Cardiac muscle cell (in vitro differentiated cells and primary cell): ENCODE measurements around the gene TMEM139. TPM values are rescaled to one million over a fixed set of nuclear protein-coding genes. Genes with fewer than 3 reads are reported as not detected.

Experiments
- DNase-seq, 2 donors: peaks; one replicate each; pipeline versions ENCODE4 v3.0.0 to v3.0.0-alpha.2; 2010 to 2017; ENCODE audit warnings: low read depth in 1 of 2, low spot score in 1 of 2
- H3K27ac ChIP-seq: fragments of 200-600 bp; sonication (generic); 2 replicates; pipeline ENCODE4 v1.5.1; 2016
- H3K27me3 ChIP-seq: fragments of 200-600 bp; sonication (generic); 2 replicates; pipeline ENCODE4 v1.6.0; 2016; ENCODE audit warnings: control low read depth
- H3K36me3 ChIP-seq: fragments of 200-600 bp; sonication (generic); 2 replicates; pipeline ENCODE4 v1.5.1; 2016; ENCODE audit warnings: control low read depth
- H3K4me1 ChIP-seq: fragments of 200-600 bp; sonication (generic); 2 replicates; pipeline ENCODE4 v1.8.1; 2017; ENCODE audit warnings: low read depth, mild to moderate bottlenecking, mixed run types
- H3K4me3 ChIP-seq: fragments of 200-600 bp; sonication (generic); 2 replicates; pipeline ENCODE4 v1.5.1; 2016; ENCODE audit warnings: mild to moderate bottlenecking
- H3K9me3 ChIP-seq: fragments of 200-600 bp; sonication (generic); 2 replicates; pipeline ENCODE4 v1.5.1; 2017; ENCODE audit warnings: low read depth, mild to moderate bottlenecking, control low read depth
- polyA plus RNA-seq: library from polyadenylated mRNA; unstranded; fragments of >200 nt; fragmentation: Nextera tagmentation; extraction: Ambion mirVana; gene quantifications from 2 replicates; pipeline ENCODE4 v1.2.1, GENCODE V29; 2016
- total RNA-seq: library from RNA; depleted of rRNA; stranded (reverse); fragments of >200 nt; gene quantifications from 2 replicates; pipeline ENCODE4 v1.2.3, GENCODE V29; 2016
- TF ChIP-seq, protein P1 (sequence below): IDR thresholded peaks from 2 replicates; pipeline ENCODE4 v1.5.1; 2012; ENCODE audit warnings: low read depth, mild to moderate bottlenecking, low read length

Gene TMEM139
- total and polyA plus RNA-seq, 2 experiments from 2014 or later = 0.69 to 2.0 TPM

GRCh38 chr7:143269251-143269650 lies 15.5 kb upstream of the TMEM139 start:
- peaks cover 14% of the 10 kb centered on the region for H3K36me3 ChIP-seq
- DNase-seq = no peak
- H3K4me1 ChIP-seq = peaks cover 5% of the 10 kb centered on the region
- no peak overlapping the region for H3K27ac ChIP-seq
- H3K4me3 ChIP-seq = no peak overlapping the region
- no peaks in the 10 kb centered on the region for H3K9me3 ChIP-seq
- TF ChIP-seq, protein P1, sequence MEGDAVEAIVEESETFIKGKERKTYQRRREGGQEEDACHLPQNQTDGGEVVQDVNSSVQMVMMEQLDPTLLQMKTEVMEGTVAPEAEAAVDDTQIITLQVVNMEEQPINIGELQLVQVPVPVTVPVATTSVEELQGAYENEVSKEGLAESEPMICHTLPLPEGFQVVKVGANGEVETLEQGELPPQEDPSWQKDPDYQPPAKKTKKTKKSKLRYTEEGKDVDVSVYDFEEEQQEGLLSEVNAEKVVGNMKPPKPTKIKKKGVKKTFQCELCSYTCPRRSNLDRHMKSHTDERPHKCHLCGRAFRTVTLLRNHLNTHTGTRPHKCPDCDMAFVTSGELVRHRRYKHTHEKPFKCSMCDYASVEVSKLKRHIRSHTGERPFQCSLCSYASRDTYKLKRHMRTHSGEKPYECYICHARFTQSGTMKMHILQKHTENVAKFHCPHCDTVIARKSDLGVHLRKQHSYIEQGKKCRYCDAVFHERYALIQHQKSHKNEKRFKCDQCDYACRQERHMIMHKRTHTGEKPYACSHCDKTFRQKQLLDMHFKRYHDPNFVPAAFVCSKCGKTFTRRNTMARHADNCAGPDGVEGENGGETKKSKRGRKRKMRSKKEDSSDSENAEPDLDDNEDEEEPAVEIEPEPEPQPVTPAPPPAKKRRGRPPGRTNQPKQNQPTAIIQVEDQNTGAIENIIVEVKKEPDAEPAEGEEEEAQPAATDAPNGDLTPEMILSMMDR = no peak
- H3K27me3 ChIP-seq = no peaks in the 10 kb centered on the region

GRCh38 chr7:143271240-143271639 lies 13.5 kb upstream of the TMEM139 start:
- DNase-seq = no peak

DNA sequence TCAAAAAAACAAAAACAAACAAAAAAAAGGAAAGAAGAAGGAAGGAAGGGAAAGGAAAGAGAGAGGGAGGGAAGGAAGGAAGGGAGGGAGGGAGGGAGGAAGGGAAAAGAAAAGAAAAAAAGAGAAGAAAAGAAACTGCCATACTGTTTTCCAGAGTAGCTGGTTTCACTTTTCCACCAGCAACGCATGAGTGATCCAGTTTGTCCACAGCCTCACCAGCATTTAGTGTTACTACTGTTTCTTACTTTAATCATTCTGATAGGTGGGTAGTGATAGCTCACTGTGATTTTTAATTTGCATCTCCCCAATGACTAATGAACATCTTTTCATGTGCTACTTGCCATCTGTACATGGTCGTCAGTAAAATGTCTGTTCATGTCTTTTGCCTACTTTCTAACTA lies 11.9 kb upstream of the TMEM139 start:
- Histone ChIP-seq H3K4me1 (no peaks in the 10 kb centered on the region), H3K9me3 (no peaks in the 10 kb centered on the region), H3K27me3 (no peaks in the 10 kb centered on the region), H3K27ac (no peak overlapping the region), H3K4me3 (no peak overlapping the region), H3K36me3 (peaks cover 5% of the 10 kb centered on the region)
- TF ChIP-seq, protein P1 = no peak
- no peak for DNase-seq

More at GRCh38 chr7:143271240-143271639, 13.5 kb upstream of the TMEM139 start:
- no peaks in the 10 kb centered on the region for H3K4me1 ChIP-seq
- no peak overlapping the region for H3K4me3 ChIP-seq
- H3K36me3 ChIP-seq = peaks cover 14% of the 10 kb centered on the region
- H3K27me3 ChIP-seq = no peaks in the 10 kb centered on the region
- H3K9me3 ChIP-seq = no peaks in the 10 kb centered on the region
- TF ChIP-seq, protein P1 = no peak
- H3K27ac ChIP-seq = no peak overlapping the region

GRCh38 chr7:143279186-143280098 lies 5.3 kb upstream of the TMEM139 start:
- no peaks in the 10 kb centered on the region for H3K4me1 ChIP-seq
- no peaks in the 10 kb centered on the region for H3K36me3 ChIP-seq
- no peak overlapping the region for H3K27ac ChIP-seq
- DNase-seq = peak in 1 of 2 donors; percentile 93
- TF ChIP-seq, protein P1 = no peak
- no peaks in the 10 kb centered on the region for H3K9me3 ChIP-seq
- no peaks in the 10 kb centered on the region for H3K27me3 ChIP-seq
- H3K4me3 ChIP-seq = no peak overlapping the region

GRCh38 chr7:143280160-143280559 lies 4.6 kb upstream of the TMEM139 start:
- Histone ChIP-seq H3K4me3 (no peak overlapping the region), H3K27me3 (no peaks in the 10 kb centered on the region), H3K36me3 (no peaks in the 10 kb centered on the region), H3K4me1 (no peaks in the 10 kb centered on the region), H3K27ac (no peak overlapping the region), H3K9me3 (no peaks in the 10 kb centered on the region)
- no peak for DNase-seq
- TF ChIP-seq, protein P1 = no peak
